DND-41 (cell line): Measurements from ENCODE around the gene KRT71.

ENCODE experiments used
- ATAC-seq: fragments of 200-7000 bp; cut with Tn5 transposase; 3 replicates; pipeline ENCODE4 v1.9.1; 2021; ENCODE audit warnings: low read depth; ENCODE audit not compliant: insufficient read depth
- DNase-seq: peaks from one replicate; pipeline ENCODE4 v3.0.0-alpha.2; 2020
- H2AFZ ChIP-seq: 2 replicates; pipeline ENCODE4 v1.6.0; 2012; ENCODE audit warnings: low read depth, low read length
- H3K27ac ChIP-seq: 2 replicates; pipeline ENCODE4 v1.5.1; 2012; ENCODE audit warnings: low read length, inconsistent platforms
- H3K27me3 ChIP-seq: fragments of 200-600 bp; sonication (generic); 2 replicates; pipeline ENCODE4 v1.6.0; 2012; ENCODE audit warnings: low read length, mild to moderate bottlenecking, inconsistent platforms; ENCODE audit not compliant: insufficient read depth, poor library complexity
- H3K36me3 ChIP-seq: 2 replicates; pipeline ENCODE4 v1.5.1; 2012; ENCODE audit warnings: low read length, inconsistent platforms; ENCODE audit not compliant: insufficient read depth
- H3K4me1 ChIP-seq: 2 replicates; pipeline ENCODE4 v1.5.1; 2012; ENCODE audit warnings: mild to moderate bottlenecking, low read length; ENCODE audit not compliant: insufficient read depth
- H3K4me2 ChIP-seq: 2 replicates; pipeline ENCODE4 v1.6.0; 2012; ENCODE audit warnings: mild to moderate bottlenecking, moderate library complexity, low read length, inconsistent platforms; ENCODE audit not compliant: insufficient read depth
- H3K4me3 ChIP-seq, 2 experiments: fragments of 200-600 bp in 1 of 2; shearing (Covaris generic) in 1 of 2; 2 replicates each; pipeline ENCODE4 v1.5.1; 2012 to 2016; ENCODE audit warnings: inconsistent platforms in 2 of 2, low read length in 2 of 2, mild to moderate bottlenecking in 2 of 2, low read depth in 1 of 2, moderate library complexity in 1 of 2
- H3K79me2 ChIP-seq: 2 replicates; pipeline ENCODE4 v1.6.0; 2012; ENCODE audit warnings: low read length, inconsistent platforms; ENCODE audit not compliant: insufficient read depth
- H3K9ac ChIP-seq: 2 replicates; pipeline ENCODE4 v1.6.0; 2012; ENCODE audit warnings: low read depth, mild to moderate bottlenecking, inconsistent platforms, low read length, moderate library complexity
- H3K9me3 ChIP-seq: 2 replicates; pipeline ENCODE4 v1.5.1; 2012; ENCODE audit warnings: low read length, moderate library complexity, mild to moderate bottlenecking, inconsistent platforms; ENCODE audit not compliant: insufficient read depth, severe bottlenecking
- H4K20me1 ChIP-seq: 2 replicates; pipeline ENCODE4 v1.6.0; 2012; ENCODE audit warnings: low read length; ENCODE audit not compliant: insufficient read depth
- CTCF ChIP-seq: IDR thresholded peaks from 2 replicates; pipeline ENCODE4 v1.5.1; 2012; ENCODE audit warnings: borderline replicate concordance, low read length, moderate library complexity, mild to moderate bottlenecking; ENCODE audit not compliant: poor library complexity, severe bottlenecking; ENCODE audit errors: extremely low read depth
- EZH2 ChIP-seq: IDR thresholded peaks from 3 replicates; pipeline ENCODE4 v1.6.1; 2012; ENCODE audit warnings: borderline replicate concordance, low read depth, mild to moderate bottlenecking, moderate library complexity, low read length, inconsistent platforms; ENCODE audit not compliant: severe bottlenecking

The KRT71 gene

DNA sequence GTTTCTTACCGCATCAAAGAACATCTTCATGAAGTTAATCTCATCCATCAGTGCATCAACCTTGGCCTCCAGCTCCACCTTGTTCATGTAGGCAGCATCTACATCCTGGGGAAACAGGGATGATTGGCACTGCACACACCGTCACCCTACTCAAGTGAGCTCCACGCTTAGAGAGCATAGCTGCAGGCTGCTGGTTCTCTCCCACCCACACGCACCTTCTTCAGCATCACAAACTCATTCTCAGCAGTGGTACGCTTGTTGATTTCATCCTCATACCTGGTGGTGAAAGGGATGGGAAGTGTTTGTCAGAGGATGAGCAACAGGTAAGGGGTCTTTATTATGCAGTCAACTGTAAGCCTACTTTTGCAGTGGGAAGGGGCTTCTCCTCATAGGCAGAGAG, 35.1 kb downstream of the KRT71 start:
- Histone ChIP-seq H3K36me3 (no peaks in the 10 kb centered on the region), H3K4me3 (no peak overlapping the region), H3K4me1 (no peaks in the 10 kb centered on the region), H3K79me2 (no peaks in the 10 kb centered on the region), H3K9ac (no peak overlapping the region), H3K4me2 (no peak overlapping the region), H3K9me3 (no peaks in the 10 kb centered on the region), H2AFZ (no peak overlapping the region), H3K27ac (no peak overlapping the region), H4K20me1 (no peaks in the 10 kb centered on the region), H3K27me3 (peaks cover 18% of the 10 kb centered on the region)
- TF ChIP-seq EZH2 (no peak), CTCF (no peak)
- DNase-seq = no peak
- no peak for ATAC-seq

- no peaks in the 10 kb centered on the region for H4K20me1 ChIP-seq
- H3K79me2 ChIP-seq = no peaks in the 10 kb centered on the region
- no peaks in the 10 kb centered on the region for H3K9me3 ChIP-seq
- H3K27me3 ChIP-seq = peaks cover 15% of the 10 kb centered on the region
- H3K4me2 ChIP-seq = no peak overlapping the region
- H3K27ac ChIP-seq = no peak overlapping the region
- H2AFZ ChIP-seq = no peak overlapping the region
- no peaks in the 10 kb centered on the region for H3K36me3 ChIP-seq
- no peak overlapping the region for H3K4me3 ChIP-seq
- H3K4me1 ChIP-seq = no peaks in the 10 kb centered on the region
- ATAC-seq (no peak), DNase-seq (no peak)
- H3K9ac ChIP-seq = no peak overlapping the region
- TF ChIP-seq EZH2 (no peak), CTCF (no peak)
Measured at GRCh38 chr12:52517005-52517835, 35.7 kb downstream of the KRT71 start.

DNA sequence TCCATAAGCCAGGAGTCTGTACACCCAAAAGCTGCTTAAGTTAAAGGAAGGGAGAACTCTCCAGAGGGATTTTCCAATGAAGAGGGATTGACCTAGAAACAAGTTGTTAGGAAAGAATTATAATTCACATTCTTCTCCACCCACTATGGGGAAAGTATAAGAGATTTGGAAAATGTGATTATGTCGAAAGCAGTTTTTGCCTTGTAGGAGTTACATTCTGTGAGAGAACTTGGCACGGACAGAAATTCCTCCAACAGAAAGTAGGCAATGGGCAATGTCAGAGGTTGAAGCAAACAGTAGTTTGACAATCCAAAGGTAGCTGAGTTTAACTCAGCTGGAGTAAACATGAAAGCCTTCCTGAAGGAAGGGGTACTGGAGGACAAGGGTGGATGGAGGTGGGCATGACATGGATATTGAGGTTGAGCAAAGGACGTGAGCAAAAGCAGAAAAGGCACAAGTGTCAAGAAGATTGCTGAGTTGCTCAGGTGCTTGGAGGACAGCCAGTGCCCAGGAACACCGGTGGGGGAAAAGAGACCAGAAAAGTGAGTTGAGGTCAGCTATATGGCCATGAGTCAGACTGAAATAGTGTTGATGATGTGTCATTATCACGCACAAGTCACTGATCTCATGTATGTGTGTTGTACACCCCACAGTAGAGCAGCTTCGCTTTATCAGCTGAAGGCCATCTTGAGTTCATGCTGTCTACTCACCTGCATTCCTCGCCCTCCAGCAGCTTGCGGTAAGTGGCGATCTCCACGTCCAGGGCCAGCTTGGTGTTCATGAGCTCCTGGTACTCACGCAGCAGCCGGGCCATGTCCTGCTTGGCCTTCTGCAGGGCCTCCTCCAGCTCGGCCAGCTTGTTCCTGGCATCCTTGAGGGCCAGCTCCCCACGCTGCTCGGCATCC, 36.8 kb downstream of the KRT71 start:
- no peaks in the 10 kb centered on the region for H3K36me3 ChIP-seq
- TF ChIP-seq CTCF (no peak), EZH2 (no peak)
- DNase-seq = no peak
- no peak for ATAC-seq
- no peaks in the 10 kb centered on the region for H3K79me2 ChIP-seq
- H3K27ac ChIP-seq = no peak overlapping the region
- no peak overlapping the region for H3K9ac ChIP-seq
- H3K4me2 ChIP-seq = no peak overlapping the region
- H3K4me1 ChIP-seq = no peaks in the 10 kb centered on the region
- H3K27me3 ChIP-seq = peaks cover 15% of the 10 kb centered on the region
- H2AFZ ChIP-seq = no peak overlapping the region
- no peaks in the 10 kb centered on the region for H3K9me3 ChIP-seq
- no peak overlapping the region for H3K4me3 ChIP-seq
- no peaks in the 10 kb centered on the region for H4K20me1 ChIP-seq
